Body of pancreas (tissue), 4 donors: Measurements from ENCODE around the gene GATAD2A. TPM values are rescaled to one million over a fixed set of nuclear protein-coding genes. Genes with fewer than 3 reads are reported as not detected.

Experiments used
- ATAC-seq: fragments of 150-250 bp; one replicate; pipeline ENCODE4 v1.9.1; 2016
- DNase-seq, 4 donors: peaks; one replicate each; pipeline ENCODE4 v3.0.0-alpha.2; 2019
- H3K27ac ChIP-seq, 4 donors: fragments of 200-600 bp; sonication (generic); 1 replicate in 3 of 4; 2 replicates in 1 of 4; pipeline versions ENCODE4 v1.5.1 to v1.6.1; 2016 to 2019; ENCODE audit warnings: mild to moderate bottlenecking in 1 of 4, mixed read lengths in 1 of 4, moderate library complexity in 1 of 4
- H3K27me3 ChIP-seq, 2 donors: fragments of 200-600 bp; sonication (generic); one replicate each; pipeline ENCODE4 v1.6.0; 2016; ENCODE audit warnings: mild to moderate bottlenecking in 1 of 2
- H3K36me3 ChIP-seq, 2 donors: fragments of 200-600 bp; sonication (generic); replicated peaks in 1 of 2; 2 replicates each; pipeline ENCODE4 v1.5.1; 2016; ENCODE audit warnings: low read depth in 2 of 2; ENCODE audit not compliant: insufficient read depth in 1 of 2
- H3K4me1 ChIP-seq: fragments of 200-600 bp; sonication (generic); one replicate; pipeline ENCODE4 v1.6.0; 2016
- H3K4me3 ChIP-seq, 2 donors: fragments of 200-600 bp; sonication (generic); 1 replicate in 1 of 2; 2 replicates in 1 of 2; pipeline ENCODE4 v1.5.1; 2016 to 2019
- H3K9me3 ChIP-seq, 3 donors: fragments of 200-600 bp; sonication (generic); 1 replicate in 2 of 3; 2 replicates in 1 of 3; pipeline ENCODE4 v1.5.1; 2016
- CTCF ChIP-seq, 7 experiments: fragments of 450-650 bp in 4 of 7; fragments of 200-600 bp in 3 of 7; sonication (generic) in 3 of 7; IDR thresholded peaks; one replicate each; pipeline ENCODE4 v1.5.1; 2016 to 2019; ENCODE audit warnings: antibody characterized with exemption in 7 of 7
- POLR2A ChIP-seq, 3 donors: fragments of 450-650 bp; IDR thresholded peaks; one replicate each; pipeline ENCODE4 v1.6.1; 2016; ENCODE audit warnings: antibody characterized with exemption in 3 of 3, mild to moderate bottlenecking in 2 of 3
- WGBS, 2 donors: methylation state at CpG; one replicate each; pipeline ENCODE4 v1.1.5; 2017; 5-methylcytosine and 5-hydroxymethylcytosine counted together
- intact Hi-C: fragments of 100-400 bp; cut with DNase I; formaldehyde crosslinking; loops from one replicate; pipeline ENCODE4 v1.15.1; 2023
- total RNA-seq, 2 donors: library from RNA; depleted of rRNA; stranded (reverse); fragments of >200 nt; gene quantifications; one replicate each; pipeline ENCODE4 v1.1.0, GENCODE V29; 2016

The GATAD2A gene
- total RNA-seq, 2 donors from 2014 or later: 30.0 to 35.8 TPM

GRCh38 chr19:19508217-19508616, 102.7 kb downstream of the GATAD2A start:
- Histone ChIP-seq H3K4me3 (no peak overlapping the region), H3K27me3 (no peaks in the 10 kb centered on the region), H3K9me3 (no peaks in the 10 kb centered on the region), H3K27ac (no peak overlapping the region), H3K4me1 (no peaks in the 10 kb centered on the region), H3K36me3 (no peaks in the 10 kb centered on the region)
- DNase-seq (no peak), ATAC-seq (no peak)
- 63 to 83% methylated on average over 1 to 11 of the region's 11 CpGs for WGBS, 2 donors
- TF ChIP-seq CTCF (IDR thresholded peaks at IDR 0.05) (no peak), POLR2A (IDR thresholded peaks at IDR 0.05) (no peak)
- intact Hi-C loops: no loop called here

GRCh38 chr19:19510432-19510831, 105.0 kb downstream of the GATAD2A start:
- WGBS, 2 donors: 32 to 38% methylated on average over 6 of the region's 6 CpGs
- H3K4me1 ChIP-seq: peaks cover 6% of the 10 kb centered on the region
- H3K9me3 ChIP-seq: no peaks in the 10 kb centered on the region
- H3K4me3 ChIP-seq: no peak overlapping the region
- DNase-seq (no peak), ATAC-seq (no peak)
- no peaks in the 10 kb centered on the region for H3K36me3 ChIP-seq
- TF ChIP-seq POLR2A (IDR thresholded peaks at IDR 0.05) (no peak), CTCF (IDR thresholded peaks at IDR 0.05) (no peak)
- no peaks in the 10 kb centered on the region for H3K27me3 ChIP-seq
- no peak overlapping the region for H3K27ac ChIP-seq
- intact Hi-C loops: no loop called here

- H3K27me3 ChIP-seq: no peaks in the 10 kb centered on the region
- DNase-seq (no peak), ATAC-seq (no peak)
- no peaks in the 10 kb centered on the region for H3K9me3 ChIP-seq
- no peak overlapping the region for H3K27ac ChIP-seq
- peaks cover 23% of the 10 kb centered on the region for H3K4me1 ChIP-seq
- no peak overlapping the region for H3K4me3 ChIP-seq
- H3K36me3 ChIP-seq: no peaks in the 10 kb centered on the region
- intact Hi-C loops: no loop called here
- 82 to 85% methylated on average over 15 to 17 of the region's 17 CpGs for WGBS, 2 donors
- TF ChIP-seq CTCF (IDR thresholded peaks at IDR 0.05) (no peak), POLR2A (IDR thresholded peaks at IDR 0.05) (no peak)
Observed at GRCh38 chr19:19513682-19514081, 108.2 kb downstream of the GATAD2A start.

GRCh38 chr19:19514215-19514657, 108.8 kb downstream of the GATAD2A start:
- Histone ChIP-seq H3K4me1 (peaks cover 23% of the 10 kb centered on the region), H3K4me3 (no peak overlapping the region), H3K27ac (no peak overlapping the region), H3K9me3 (no peaks in the 10 kb centered on the region), H3K36me3 (no peaks in the 10 kb centered on the region), H3K27me3 (no peaks in the 10 kb centered on the region)
- intact Hi-C loops: no loop called here
- WGBS, 2 donors: 58 to 63% methylated on average over 22 to 26 of the region's 46 CpGs
- no peak for TF ChIP-seq POLR2A (IDR thresholded peaks at IDR 0.05)
- TF ChIP-seq CTCF (IDR thresholded peaks at IDR 0.05): no peak
- ATAC-seq: no peak
- DNase-seq: peak; percentile 32 to 50 (median 41)

- H3K4me1 ChIP-seq: peaks cover 23% of the 10 kb centered on the region
- no peak for DNase-seq
- no peaks in the 10 kb centered on the region for H3K36me3 ChIP-seq
- ATAC-seq: no peak
- WGBS, 2 donors: 85 to 87% methylated on average over 52 to 62 of the region's 74 CpGs
- peak within 1 kb of the TSS; percentile 62 to 76 (median 66) for H3K27ac ChIP-seq
- no peaks in the 10 kb centered on the region for H3K9me3 ChIP-seq
- H3K27me3 ChIP-seq: no peaks in the 10 kb centered on the region
- peak within 1 kb of the TSS; percentile 64 to 73 for H3K4me3 ChIP-seq
- TF ChIP-seq CTCF (IDR thresholded peaks at IDR 0.05) (no peak), POLR2A (IDR thresholded peaks at IDR 0.05) (no peak)
- intact Hi-C loops: no loop called here
Observed at GRCh38 chr19:19514881-19515641, 109.6 kb downstream of the GATAD2A start, which contains the start of gene TSSK6. TSSK6 (minus strand) TSS chr19:19515548; CDS start chr19:19515427, 121 bp downstream.
